Effector CD8-positive, alpha-beta T cell (primary cell): ENCODE data around the gene PARD3B.

ENCODE experiments used
- DNase-seq: peaks from one replicate; lab custom pipeline; 2025; lab: John Stamatoyannopoulos, UW

The PARD3B gene

GRCh38 chr2:205556841-205557539 is 1011.7 kb downstream of the PARD3B start:
- DNase-seq: no peak

GRCh38 chr2:205557873-205558272 is 1012.6 kb downstream of the PARD3B start:
- no peak for DNase-seq

- no peak for DNase-seq
Measured at GRCh38 chr2:205561441-205561840, 1016.2 kb downstream of the PARD3B start.

GRCh38 chr2:205563646-205564045 is 1018.4 kb downstream of the PARD3B start:
- no peak for DNase-seq

DNA sequence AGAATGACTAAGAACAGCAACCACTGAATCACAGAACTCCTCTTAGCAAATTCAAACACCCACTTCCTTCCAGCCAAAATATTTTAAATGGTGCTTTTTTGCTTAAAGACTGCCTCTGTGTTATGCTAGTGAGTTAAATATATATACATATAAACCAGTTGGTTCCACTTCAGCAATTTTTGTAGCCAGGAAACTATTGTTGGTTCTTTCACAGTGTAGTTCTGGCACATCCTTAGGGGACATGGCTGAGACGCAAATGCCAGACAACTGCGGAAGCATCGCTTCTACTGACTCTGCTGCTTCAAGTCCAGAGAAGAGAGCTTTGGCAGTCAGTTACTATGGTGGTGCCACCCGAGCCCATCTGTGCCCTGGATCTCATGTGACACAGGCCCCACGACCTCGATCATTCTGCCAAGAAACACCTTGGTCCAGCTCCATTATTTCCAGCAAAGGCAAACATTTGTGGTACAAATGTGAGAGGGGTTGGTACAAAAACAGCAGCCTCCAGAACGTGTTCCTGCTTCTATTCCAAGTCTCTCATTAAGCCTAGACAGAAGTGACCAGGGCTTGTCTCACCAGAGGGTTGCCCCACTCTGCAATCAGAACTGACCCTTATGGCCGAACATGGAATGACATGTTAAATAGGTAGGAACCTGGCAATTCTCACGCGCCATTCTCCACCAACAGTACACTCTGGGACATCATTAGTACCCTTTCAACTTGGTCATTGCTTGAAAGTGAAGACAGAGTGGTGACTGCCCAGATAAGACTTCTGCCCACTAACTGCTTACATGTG is 1019.3 kb downstream of the PARD3B start:
- no peak for DNase-seq

GRCh38 chr2:205565142-205565522 is 1019.9 kb downstream of the PARD3B start:
- no peak for DNase-seq

DNA sequence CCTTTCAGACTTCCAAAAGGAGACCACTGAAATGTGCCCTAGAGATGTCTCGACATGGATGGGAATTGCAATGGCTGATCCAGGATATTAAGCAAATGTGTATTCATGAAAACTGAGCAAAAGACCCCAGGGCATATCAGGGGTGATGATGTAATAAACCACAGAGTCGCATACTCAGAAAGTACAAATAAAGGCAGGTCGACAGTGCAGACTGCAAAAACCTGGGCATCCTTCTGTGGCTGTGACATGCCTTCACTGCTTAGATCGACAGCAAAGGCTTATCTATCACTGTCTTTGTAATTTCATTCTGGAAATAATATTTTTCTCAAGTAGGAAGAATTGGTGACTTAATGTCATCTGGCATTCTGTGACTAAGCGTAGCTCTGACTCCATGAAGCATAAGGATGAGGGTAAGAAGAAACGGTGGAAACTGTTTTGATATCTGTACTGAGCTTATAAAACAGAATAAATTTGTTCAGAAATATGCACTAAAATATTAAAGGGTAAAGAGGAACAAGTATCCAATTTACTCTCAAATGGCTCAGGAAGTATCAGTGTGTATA is 1021.4 kb downstream of the PARD3B start:
- no peak for DNase-seq

DNA sequence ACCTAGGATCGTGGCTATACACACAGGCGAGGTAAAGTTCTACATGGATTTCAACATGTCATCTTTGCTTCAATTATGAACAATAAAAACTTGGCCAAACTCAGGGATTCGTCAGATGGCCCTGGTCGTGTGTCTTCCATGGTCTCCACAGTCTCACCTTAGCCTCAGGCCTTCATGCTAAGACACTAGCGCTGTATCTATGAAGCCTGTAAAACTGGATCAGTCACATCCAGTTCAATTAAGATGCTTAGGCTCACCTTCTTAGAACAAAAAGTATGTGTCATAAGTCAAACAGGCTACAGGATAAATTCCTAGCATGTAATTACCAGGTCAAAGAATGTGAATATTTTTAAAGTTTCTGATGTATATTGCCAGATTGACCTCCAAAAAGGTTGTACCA is 1023.3 kb downstream of the PARD3B start:
- no peak for DNase-seq

DNA sequence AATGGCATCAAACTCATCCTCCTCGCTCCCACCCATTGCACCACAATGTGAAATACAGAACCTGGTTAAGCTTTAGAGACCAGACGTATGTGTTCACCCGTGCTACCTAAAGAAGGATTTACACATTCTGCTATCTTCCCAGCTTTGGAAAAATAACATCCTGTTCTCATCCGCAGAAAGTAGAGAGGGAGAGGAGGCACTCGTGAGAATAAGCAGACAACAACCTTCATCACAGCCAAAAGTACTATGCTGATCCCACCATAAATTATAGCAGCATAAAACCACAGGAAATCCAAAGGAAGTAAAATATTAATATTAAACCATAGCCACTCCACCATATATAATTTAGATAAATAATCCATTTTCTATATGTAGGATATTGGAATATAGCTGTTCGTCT is 1025.4 kb downstream of the PARD3B start:
- no peak for DNase-seq

GRCh38 chr2:205571360-205571959 is 1026.2 kb downstream of the PARD3B start:
- no peak for DNase-seq

DNA sequence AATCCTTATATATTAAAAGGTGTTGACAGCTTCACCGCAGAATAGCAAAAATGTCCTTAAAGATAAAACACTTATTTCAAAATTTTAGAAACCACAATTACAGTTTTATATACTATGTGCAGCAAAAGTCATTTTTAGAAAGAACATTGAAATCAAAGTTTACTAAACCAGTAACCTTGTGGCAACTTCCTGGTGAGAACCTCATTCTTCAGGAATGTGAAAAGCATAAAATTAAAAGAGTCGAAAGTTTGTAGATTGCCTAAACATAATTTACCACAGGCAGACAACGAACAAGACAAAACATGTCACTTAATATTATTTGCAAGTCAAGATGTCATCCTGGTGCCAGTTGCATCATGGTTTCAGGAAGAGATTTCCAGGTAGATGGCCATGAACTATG is 1028.7 kb downstream of the PARD3B start:
- no peak for DNase-seq

DNA sequence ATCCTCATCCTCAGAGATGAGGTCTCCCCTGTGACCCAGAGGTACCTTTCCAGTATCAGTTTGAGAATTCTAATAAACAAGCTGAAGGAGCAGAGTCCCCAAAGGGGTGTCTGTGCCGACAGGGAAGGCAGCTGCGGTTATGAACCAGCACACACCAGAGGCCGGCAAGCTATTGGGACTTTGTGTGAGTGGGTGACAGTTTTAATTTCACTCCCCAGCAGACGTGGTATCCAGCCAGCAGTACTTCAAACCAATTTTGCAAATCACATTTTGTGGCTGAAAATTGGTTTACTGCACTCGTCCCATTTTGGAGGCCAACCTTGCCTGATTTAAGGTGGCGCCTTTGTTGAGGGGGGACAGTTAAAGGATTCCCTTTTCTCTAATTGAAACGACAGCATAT is 1034.1 kb downstream of the PARD3B start:
- DNase-seq: no peak

DNA sequence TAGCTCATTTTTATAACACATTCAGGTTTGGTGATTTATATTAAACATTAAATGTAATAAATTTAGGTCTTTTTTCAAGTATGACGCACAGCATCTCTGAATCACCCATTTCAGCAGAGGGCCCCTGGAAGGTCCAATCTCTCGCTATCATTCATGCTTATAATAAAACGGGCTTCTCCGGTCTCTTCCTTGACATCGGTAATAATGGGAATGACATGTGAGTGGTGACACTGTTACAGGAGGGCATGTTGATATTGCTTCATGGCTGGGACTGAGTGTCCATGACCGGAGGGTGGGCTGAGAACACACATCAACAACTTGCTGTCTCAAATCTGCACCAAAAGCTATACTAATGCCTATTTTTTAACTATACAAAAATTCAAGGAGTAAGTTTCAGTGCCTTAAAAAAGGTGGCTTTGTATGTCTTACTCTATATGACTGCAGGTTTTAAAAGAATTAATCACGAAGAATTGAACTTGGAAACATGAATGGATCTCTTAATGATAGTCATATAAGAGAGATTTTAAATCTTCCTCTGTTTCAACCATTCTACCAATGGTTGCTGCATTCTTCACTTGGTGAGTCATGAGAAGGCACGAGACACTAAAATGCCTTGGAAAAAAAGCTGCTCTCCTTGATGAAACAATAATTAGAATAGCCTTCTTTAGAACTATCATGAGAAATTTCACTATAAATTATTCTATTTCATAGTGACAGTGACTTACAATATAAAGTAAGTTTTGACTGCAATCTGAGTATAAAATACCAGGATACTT is 1035.1 kb downstream of the PARD3B start:
- no peak for DNase-seq

DNA sequence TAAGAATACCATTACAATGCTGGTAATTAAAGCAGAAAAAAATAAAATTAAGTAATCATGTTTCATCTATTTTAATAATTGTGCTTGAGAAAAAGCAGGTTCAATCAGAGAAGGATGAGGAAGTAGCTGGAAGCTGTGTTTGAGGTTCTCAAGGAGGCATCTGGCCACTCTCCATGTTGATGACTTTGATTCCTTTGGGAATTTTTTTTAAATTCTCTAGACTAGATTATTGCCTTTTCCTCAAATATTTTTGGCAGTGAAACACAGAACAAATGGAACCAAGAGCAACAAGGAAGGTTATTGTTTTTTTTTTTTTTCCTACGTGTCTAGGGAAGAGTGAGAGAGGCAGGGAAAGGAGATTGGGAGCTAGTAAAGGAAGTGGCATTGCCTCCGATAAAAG is 1037.1 kb downstream of the PARD3B start:
- DNase-seq: no peak

- DNase-seq: no peak
Measured at GRCh38 chr2:205585449-205586383, 1040.4 kb downstream of the PARD3B start.

DNA sequence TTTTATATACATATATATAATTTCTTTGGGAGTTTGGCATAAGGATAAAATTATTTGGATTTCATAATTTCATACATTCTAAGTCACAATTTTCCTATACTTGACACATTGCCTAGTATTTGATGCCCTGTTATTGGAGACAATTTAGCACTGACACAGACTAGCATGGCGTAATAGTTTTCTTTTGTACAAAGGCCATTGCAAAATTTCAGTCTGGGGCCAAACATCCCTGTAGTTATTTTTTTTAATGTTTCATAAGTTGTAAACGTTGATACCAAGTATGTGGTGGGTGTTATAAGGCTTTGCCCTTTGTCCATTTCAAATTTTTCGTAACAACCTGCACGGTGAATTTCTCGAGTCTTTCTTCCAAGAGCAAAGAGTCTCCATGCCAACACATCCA is 1041.4 kb downstream of the PARD3B start:
- no peak for DNase-seq

GRCh38 chr2:205589479-205589878 is 1044.2 kb downstream of the PARD3B start:
- no peak for DNase-seq

DNA sequence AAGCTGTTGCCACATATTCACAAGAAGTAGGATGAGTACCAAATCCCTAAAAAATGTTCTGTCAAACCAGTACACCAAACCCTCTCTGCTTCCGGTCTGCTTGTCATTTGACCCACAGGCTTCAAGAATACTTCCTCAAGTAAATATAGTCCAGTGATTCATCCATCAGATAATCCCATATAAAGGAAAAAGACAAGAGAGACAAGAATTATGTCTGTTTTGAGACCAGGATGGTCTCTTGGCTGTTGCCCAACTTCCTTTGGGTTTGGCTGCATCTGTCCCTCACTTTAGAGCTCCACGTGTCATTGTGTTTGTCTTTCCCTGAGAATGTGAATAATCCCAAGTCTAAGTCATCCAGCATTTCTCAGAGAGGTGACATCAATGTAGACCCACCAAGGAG is 1045.5 kb downstream of the PARD3B start:
- no peak for DNase-seq

DNA sequence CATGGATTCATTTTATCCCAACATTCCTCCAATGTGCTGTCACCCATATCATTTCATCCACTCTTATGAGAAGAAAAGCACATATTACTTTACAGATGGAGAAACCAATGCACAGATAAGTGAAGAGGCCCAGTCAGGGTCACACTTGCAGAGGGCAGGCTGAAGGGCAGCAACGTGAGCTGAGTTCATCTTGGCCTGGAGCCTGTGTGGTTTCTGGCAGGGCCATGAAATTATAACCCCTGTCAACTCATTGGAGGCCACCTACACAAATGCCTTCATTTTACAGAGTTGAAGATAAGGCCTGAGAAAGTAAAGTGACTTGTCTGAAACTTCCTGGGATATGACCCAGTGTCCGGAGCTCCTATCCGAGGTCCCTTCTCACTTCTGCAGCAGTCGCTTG is 1048.6 kb downstream of the PARD3B start:
- DNase-seq: no peak

- DNase-seq: no peak
Measured at GRCh38 chr2:205596581-205596980, 1051.3 kb downstream of the PARD3B start.
